CD4-positive, alpha-beta T cell (primary cell): ENCODE measurements around the gene AFAP1. TPM values are rescaled to one million over a fixed set of nuclear protein-coding genes. Genes with fewer than 3 reads are reported as not detected.

Experiments
- ATAC-seq: fragments of 200-7000 bp; cut with Tn5 transposase; one replicate; pipeline ENCODE4 v1.10.0; 2022; ENCODE audit warnings: mild to moderate bottlenecking; ENCODE audit not compliant: poor library complexity
- CTCF ChIA-PET: fragments of 350-600 bp; sonication (Branson Sonifier 250); formaldehyde crosslinking; loops from one replicate; lab custom pipeline; 2021; ENCODE audit warnings: antibody characterized with exemption, inconsistent platforms; lab: Charles Lee
- POLR2A ChIA-PET: fragments of 350-600 bp; sonication (Branson Sonifier 250); formaldehyde crosslinking; loops from one replicate; lab custom pipeline; 2021; ENCODE audit warnings: antibody characterized with exemption, inconsistent platforms; lab: Charles Lee
- DNase-seq, 14 experiments: peaks; one replicate each; pipeline ENCODE4 v3.0.0-alpha.2; 2013 to 2020; ENCODE audit warnings: mixed read lengths in 2 of 14
- H3K27ac ChIP-seq, 2 donors: one replicate each; pipeline versions ENCODE4 v1.5.1 to v1.7.0; 2013; ENCODE audit warnings: low read length in 2 of 2, low read depth in 1 of 2, mild to moderate bottlenecking in 1 of 2
- H3K27me3 ChIP-seq, 2 experiments: 1 replicate in 1 of 2; 2 replicates in 1 of 2; pipeline versions ENCODE4 v1.6.1 to v1.7.0; 2013; ENCODE audit warnings: low read length in 2 of 2, control low read depth in 1 of 2, mild to moderate bottlenecking in 1 of 2, moderate library complexity in 1 of 2; ENCODE audit not compliant: insufficient read depth in 2 of 2, control insufficient read depth in 1 of 2
- H3K36me3 ChIP-seq: one replicate; pipeline ENCODE4 v1.6.1; 2013; ENCODE audit warnings: low read length, control low read depth; ENCODE audit not compliant: insufficient read depth
- H3K4me1 ChIP-seq: one replicate; pipeline ENCODE4 v1.6.1; 2013; ENCODE audit warnings: low read length, control low read depth; ENCODE audit not compliant: insufficient read depth
- H3K4me3 ChIP-seq: one replicate; pipeline ENCODE4 v1.5.1; 2013; ENCODE audit warnings: mild to moderate bottlenecking, low read length, moderate library complexity
- H3K9me3 ChIP-seq, 2 experiments: 1 replicate in 1 of 2; 2 replicates in 1 of 2; pipeline versions ENCODE4 v1.6.1 to v1.7.0; 2013; ENCODE audit warnings: low read length in 2 of 2, mild to moderate bottlenecking in 2 of 2, control low read depth in 1 of 2, moderate library complexity in 1 of 2; ENCODE audit not compliant: control insufficient read depth in 1 of 2, insufficient read depth in 1 of 2
- H3K27ac Mint-ChIP-seq: one replicate; pipeline ENCODE4 v1.8.0; 2020; ENCODE audit warnings: mixed read lengths
- H3K27me3 Mint-ChIP-seq: one replicate; pipeline ENCODE4 v1.8.0; 2021; ENCODE audit warnings: mixed read lengths
- H3K36me3 Mint-ChIP-seq: one replicate; pipeline ENCODE4 v1.8.0; 2021; ENCODE audit warnings: low read depth, mixed read lengths
- H3K4me1 Mint-ChIP-seq: one replicate; pipeline ENCODE4 v1.8.0; 2021; ENCODE audit warnings: low read depth, mixed read lengths
- H3K4me3 Mint-ChIP-seq: one replicate; pipeline ENCODE4 v1.8.0; 2020; ENCODE audit warnings: mild to moderate bottlenecking, mixed read lengths
- H3K9me3 Mint-ChIP-seq: one replicate; pipeline ENCODE4 v1.8.0; 2020; ENCODE audit warnings: mixed read lengths
- intact Hi-C, 2 experiments: fragments of 100-400 bp; cut with DNase I in 1 of 2; cut with micrococcal nuclease in 1 of 2; formaldehyde crosslinking; loops; one replicate each; pipeline versions ENCODE4 v1.15.1 to v1.9.0; 2023 to 2025; cut with DNase I, micrococcal nuclease
- total RNA-seq, 174 experiments: library from RNA in 2 of 174; stranded (reverse) in 2 of 174; gene quantifications; one replicate each; pipeline ENCODE4 v1.2.3 and lab custom pipeline; 2021 to 2026
- TF ChIP-seq, protein P1 (sequence below): fragments of 200-600 bp; IDR thresholded peaks from one replicate; pipeline ENCODE4 v1.8.0; 2022; ENCODE audit warnings: antibody characterized with exemption, mild to moderate bottlenecking

AFAP1 gene
- total RNA-seq, 2 experiments from 2014 or later: 9.8 to 10.9 TPM

DNA sequence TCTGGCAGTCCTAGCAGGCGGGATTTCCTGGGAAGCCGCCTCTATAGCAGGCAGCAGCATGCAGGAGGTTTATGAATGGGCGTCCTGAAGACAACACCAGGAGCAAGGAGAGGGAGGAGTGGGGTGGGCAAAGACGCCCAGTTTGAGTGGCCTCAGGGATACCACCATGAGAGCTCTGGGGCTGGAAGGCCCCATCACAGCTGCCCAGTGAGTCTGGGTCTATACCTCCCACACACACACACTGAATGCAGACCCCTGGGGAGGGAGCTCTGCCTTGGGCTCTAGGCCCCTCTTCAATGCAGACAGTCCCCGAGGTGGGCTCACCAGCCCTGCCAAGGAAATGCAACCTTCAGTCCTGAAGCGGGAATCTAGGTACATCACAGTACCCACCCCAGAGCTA, 98.6 kb downstream of the AFAP1 start:
- intact Hi-C loops: loop anchor here in 1 of 2 experiments (2.0 kb wide), 1 partner anchor 16 kb away; no protein-coding TSS in a partner anchor
- ChIA-PET CTCF (interaction anchor here (0.6 kb wide), 1 partner anchor 249 kb away, joined by 4 read pairs; no protein-coding TSS in a partner anchor), POLR2A (no interaction called here)
- no peak overlapping the region for H3K4me3 Mint-ChIP-seq
- TF ChIP-seq, protein P1, sequence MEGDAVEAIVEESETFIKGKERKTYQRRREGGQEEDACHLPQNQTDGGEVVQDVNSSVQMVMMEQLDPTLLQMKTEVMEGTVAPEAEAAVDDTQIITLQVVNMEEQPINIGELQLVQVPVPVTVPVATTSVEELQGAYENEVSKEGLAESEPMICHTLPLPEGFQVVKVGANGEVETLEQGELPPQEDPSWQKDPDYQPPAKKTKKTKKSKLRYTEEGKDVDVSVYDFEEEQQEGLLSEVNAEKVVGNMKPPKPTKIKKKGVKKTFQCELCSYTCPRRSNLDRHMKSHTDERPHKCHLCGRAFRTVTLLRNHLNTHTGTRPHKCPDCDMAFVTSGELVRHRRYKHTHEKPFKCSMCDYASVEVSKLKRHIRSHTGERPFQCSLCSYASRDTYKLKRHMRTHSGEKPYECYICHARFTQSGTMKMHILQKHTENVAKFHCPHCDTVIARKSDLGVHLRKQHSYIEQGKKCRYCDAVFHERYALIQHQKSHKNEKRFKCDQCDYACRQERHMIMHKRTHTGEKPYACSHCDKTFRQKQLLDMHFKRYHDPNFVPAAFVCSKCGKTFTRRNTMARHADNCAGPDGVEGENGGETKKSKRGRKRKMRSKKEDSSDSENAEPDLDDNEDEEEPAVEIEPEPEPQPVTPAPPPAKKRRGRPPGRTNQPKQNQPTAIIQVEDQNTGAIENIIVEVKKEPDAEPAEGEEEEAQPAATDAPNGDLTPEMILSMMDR: no peak
- H3K36me3 Mint-ChIP-seq: peaks cover 61% of the 10 kb centered on the region
- H3K9me3 Mint-ChIP-seq: no peaks in the 10 kb centered on the region
- H3K27ac ChIP-seq: no peak overlapping the region
- peaks cover 16% of the 10 kb centered on the region for H3K4me1 ChIP-seq
- no peaks in the 10 kb centered on the region for H3K27me3 ChIP-seq
- H3K36me3 ChIP-seq: peaks cover 3% of the 10 kb centered on the region
- H3K4me3 ChIP-seq: no peak overlapping the region
- ATAC-seq: no peak
- H3K27me3 Mint-ChIP-seq: no peaks in the 10 kb centered on the region
- H3K4me1 Mint-ChIP-seq: peaks cover 17% of the 10 kb centered on the region
- no peak for DNase-seq
- no peak overlapping the region for H3K27ac Mint-ChIP-seq
- no peaks in the 10 kb centered on the region for H3K9me3 ChIP-seq

DNA sequence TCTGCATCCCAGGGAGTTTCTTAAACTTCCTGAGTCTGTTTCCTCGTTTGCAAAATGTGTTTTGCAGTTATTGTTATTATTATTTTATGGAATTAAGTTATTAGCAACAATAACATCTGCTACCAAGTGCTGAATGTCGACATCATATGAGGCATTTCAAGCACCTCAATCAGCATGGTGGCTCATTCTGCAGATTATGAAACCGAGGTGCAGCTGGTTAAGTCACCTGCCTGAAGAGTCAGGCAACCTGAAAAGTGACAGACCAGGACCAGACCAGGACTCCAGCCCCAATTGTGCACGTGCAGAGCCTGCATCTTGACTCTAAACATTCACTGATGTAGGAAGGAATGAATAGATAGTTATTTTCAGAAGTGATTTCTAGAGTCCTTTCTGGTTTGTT, 99.8 kb downstream of the AFAP1 start:
- peaks cover 10% of the 10 kb centered on the region for H3K4me1 Mint-ChIP-seq
- peaks cover 12% of the 10 kb centered on the region for H3K4me1 ChIP-seq
- no peaks in the 10 kb centered on the region for H3K9me3 ChIP-seq
- TF ChIP-seq, protein P1: no peak
- no peak overlapping the region for H3K4me3 ChIP-seq
- DNase-seq (no peak), ATAC-seq (no peak)
- no peaks in the 10 kb centered on the region for H3K27me3 ChIP-seq
- peaks cover 64% of the 10 kb centered on the region for H3K36me3 Mint-ChIP-seq
- intact Hi-C loops: loop anchor here in 1 of 2 experiments (2.0 kb wide), 1 partner anchor 15 kb away; no protein-coding TSS in a partner anchor
- CTCF ChIA-PET: no interaction called here
- no peak overlapping the region for H3K4me3 Mint-ChIP-seq
- no peaks in the 10 kb centered on the region for H3K27me3 Mint-ChIP-seq
- H3K27ac Mint-ChIP-seq: no peak overlapping the region
- H3K27ac ChIP-seq: no peak overlapping the region
- POLR2A ChIA-PET: no interaction called here
- peaks cover 3% of the 10 kb centered on the region for H3K36me3 ChIP-seq
- H3K9me3 Mint-ChIP-seq: no peaks in the 10 kb centered on the region

DNA sequence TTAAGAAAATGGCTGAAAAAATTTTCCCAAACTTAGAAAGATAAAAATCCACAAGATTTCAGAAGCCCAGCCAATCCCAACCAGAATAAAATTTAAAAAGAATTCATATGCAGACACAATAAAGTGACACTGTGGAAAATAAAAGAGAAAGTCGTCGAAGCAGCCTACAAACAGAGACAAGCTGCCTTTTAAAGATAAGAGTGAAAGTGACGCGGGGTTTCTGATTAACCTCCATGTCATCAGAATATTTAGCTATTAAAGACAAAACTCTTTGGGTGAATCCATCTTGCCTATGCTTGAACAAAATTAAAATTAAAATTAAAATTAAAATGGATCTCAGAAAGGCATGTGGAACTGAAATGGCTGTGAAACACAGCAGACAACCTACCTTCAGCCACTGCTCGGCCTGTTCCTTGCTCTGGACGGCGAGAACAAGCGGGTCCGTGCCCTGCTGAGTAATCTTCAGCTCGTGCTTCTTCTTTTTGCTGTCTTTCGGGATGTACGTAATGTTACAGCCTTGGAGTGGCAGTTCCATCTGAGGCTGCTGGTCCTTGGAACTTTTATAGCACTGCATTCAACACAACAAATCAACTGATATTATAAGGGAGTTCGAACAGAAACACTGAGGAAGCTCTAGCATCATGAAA, 101.4 kb downstream of the AFAP1 start:
- H3K9me3 Mint-ChIP-seq: no peaks in the 10 kb centered on the region
- no peaks in the 10 kb centered on the region for H3K27me3 Mint-ChIP-seq
- peaks cover 3% of the 10 kb centered on the region for H3K36me3 ChIP-seq
- CTCF ChIA-PET: interaction anchor here (1.5 kb wide), 1 partner anchor 36 kb away, joined by 3 read pairs; no protein-coding TSS in a partner anchor
- peaks cover 1% of the 10 kb centered on the region for H3K4me1 Mint-ChIP-seq
- H3K4me3 ChIP-seq: no peak overlapping the region
- no peaks in the 10 kb centered on the region for H3K4me1 ChIP-seq
- peaks cover 62% of the 10 kb centered on the region for H3K36me3 Mint-ChIP-seq
- POLR2A ChIA-PET: interaction anchor here (1.0 kb wide), 1 partner anchor 71 kb away, joined by 3 read pairs; no protein-coding TSS in a partner anchor
- DNase-seq: no peak
- no peaks in the 10 kb centered on the region for H3K9me3 ChIP-seq
- H3K27ac ChIP-seq: no peak overlapping the region
- no peaks in the 10 kb centered on the region for H3K27me3 ChIP-seq
- intact Hi-C loops: no loop called here
- no peak overlapping the region for H3K27ac Mint-ChIP-seq
- ATAC-seq: no peak
- no peak overlapping the region for H3K4me3 Mint-ChIP-seq
- TF ChIP-seq, protein P1: no peak
